ENCODE data around the gene DCP1A. TPM values are rescaled to one million over a fixed set of nuclear protein-coding genes. Genes with fewer than 3 reads are reported as not detected.

DCP1A gene
- total RNA-seq, 1 experiment from 2014 or later: 32.9 TPM

DNA sequence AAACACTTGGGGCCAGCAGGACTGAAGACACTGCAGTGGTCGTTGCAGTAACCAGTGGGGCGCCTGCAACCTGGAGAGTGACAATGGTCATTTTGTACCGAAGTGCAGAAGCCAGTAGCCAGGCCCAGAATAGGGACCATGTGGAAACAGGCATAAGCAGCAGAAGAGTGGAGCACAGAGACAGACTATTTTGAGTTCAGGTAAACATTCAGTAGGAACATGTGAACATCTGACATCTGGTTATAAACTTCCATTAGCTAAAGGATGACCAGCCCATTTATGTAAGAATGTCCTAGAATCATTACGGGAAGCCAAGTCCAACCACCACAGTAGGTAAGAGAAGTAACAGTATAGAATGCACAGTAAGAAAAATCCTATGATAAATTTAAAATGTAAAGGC lies 59.1 kb downstream of the DCP1A start:
- BruUV-seq (replicated peaks): no TSS peak
- Histone ChIP-seq H3K4me1 (no peaks in the 10 kb centered on the region), H3K27me3 (replicated peaks; ENCODE audit: control insufficient read depth, insufficient read depth, low read length) (no peaks in the 10 kb centered on the region), H3K9me3 (no peaks in the 10 kb centered on the region), H3K4me3 (ENCODE audit: low read depth, low read length) (no peak overlapping the region), H3K36me3 (ENCODE audit: control insufficient read depth, insufficient read depth, low read length) (peaks cover 2% of the 10 kb centered on the region; the same call in 1 of the 2 replicates)
- no peak overlapping the region for H3K27ac Mint-ChIP-seq (ENCODE audit: unreplicated experiment)
- H3K4me1 Mint-ChIP-seq (ENCODE audit: low read depth, unreplicated experiment): no peaks in the 10 kb centered on the region
- ChIA-PET POLR2A (no interaction called here), CTCF (no interaction called here)
- H3K4me3 Mint-ChIP-seq (ENCODE audit: unreplicated experiment): no peak overlapping the region
- H3K36me3 Mint-ChIP-seq (ENCODE audit: insufficient read depth, unreplicated experiment): peaks cover 38% of the 10 kb centered on the region
- no peaks in the 10 kb centered on the region for H3K9me3 Mint-ChIP-seq (ENCODE audit: unreplicated experiment)
- intact Hi-C loops (cut with micrococcal nuclease; ENCODE audit: unreplicated experiment): loop anchor here (5.0 kb wide), 1 partner anchor 66 kb away; no protein-coding TSS in a partner anchor
- TF ChIP-seq, protein P1, sequence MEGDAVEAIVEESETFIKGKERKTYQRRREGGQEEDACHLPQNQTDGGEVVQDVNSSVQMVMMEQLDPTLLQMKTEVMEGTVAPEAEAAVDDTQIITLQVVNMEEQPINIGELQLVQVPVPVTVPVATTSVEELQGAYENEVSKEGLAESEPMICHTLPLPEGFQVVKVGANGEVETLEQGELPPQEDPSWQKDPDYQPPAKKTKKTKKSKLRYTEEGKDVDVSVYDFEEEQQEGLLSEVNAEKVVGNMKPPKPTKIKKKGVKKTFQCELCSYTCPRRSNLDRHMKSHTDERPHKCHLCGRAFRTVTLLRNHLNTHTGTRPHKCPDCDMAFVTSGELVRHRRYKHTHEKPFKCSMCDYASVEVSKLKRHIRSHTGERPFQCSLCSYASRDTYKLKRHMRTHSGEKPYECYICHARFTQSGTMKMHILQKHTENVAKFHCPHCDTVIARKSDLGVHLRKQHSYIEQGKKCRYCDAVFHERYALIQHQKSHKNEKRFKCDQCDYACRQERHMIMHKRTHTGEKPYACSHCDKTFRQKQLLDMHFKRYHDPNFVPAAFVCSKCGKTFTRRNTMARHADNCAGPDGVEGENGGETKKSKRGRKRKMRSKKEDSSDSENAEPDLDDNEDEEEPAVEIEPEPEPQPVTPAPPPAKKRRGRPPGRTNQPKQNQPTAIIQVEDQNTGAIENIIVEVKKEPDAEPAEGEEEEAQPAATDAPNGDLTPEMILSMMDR (IDR thresholded peaks at IDR 0.05; ENCODE audit: insufficient read depth in 1 of 2, low read depth in 1 of 2, low read length in 1 of 2, severe bottlenecking in 1 of 2, unreplicated experiment in 1 of 2): no peak
- DNase-seq: no peak
- H3K27me3 Mint-ChIP-seq (ENCODE audit: insufficient read depth, unreplicated experiment): no peaks in the 10 kb centered on the region

DNA sequence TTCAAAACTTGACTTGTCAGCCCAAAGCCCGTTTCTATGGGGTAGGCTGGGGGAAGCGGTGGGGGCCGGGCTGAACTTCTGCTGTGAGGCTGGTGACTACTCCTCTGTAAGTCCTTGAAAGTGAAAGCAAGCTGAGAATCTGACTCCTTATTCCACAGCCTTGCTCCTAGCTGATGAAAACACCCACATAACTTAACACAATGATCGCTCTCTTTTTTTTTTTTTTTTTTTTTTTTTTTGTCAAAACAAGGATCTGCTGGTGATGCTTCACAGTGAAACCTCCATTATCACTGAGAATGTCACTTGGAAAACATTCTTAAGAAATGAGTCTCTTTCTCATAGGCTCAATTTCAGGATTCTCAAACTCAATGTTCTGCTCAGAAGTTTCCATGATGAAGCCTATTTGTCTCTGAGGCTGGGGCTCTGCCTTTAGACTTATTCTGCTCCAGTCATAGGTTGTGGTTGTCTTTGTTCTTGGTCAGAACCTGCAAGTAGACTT lies 60.2 kb downstream of the DCP1A start:
- no peaks in the 10 kb centered on the region for H3K9me3 ChIP-seq
- H3K36me3 ChIP-seq (ENCODE audit: control insufficient read depth, insufficient read depth, low read length): peaks cover 4% of the 10 kb centered on the region
- intact Hi-C loops (cut with micrococcal nuclease; ENCODE audit: unreplicated experiment): loop anchor here (5.0 kb wide), 1 partner anchor 65 kb away; no protein-coding TSS in a partner anchor
- DNase-seq: no peak
- Mint-ChIP-seq H3K9me3 (ENCODE audit: unreplicated experiment) (no peaks in the 10 kb centered on the region), H3K27me3 (ENCODE audit: insufficient read depth, unreplicated experiment) (no peaks in the 10 kb centered on the region), H3K36me3 (ENCODE audit: insufficient read depth, unreplicated experiment) (peaks cover 29% of the 10 kb centered on the region), H3K27ac (ENCODE audit: unreplicated experiment) (no peak overlapping the region), H3K4me3 (ENCODE audit: unreplicated experiment) (no peak overlapping the region), H3K4me1 (ENCODE audit: low read depth, unreplicated experiment) (no peaks in the 10 kb centered on the region)
- ChIA-PET CTCF (no interaction called here), POLR2A (no interaction called here)
- TF ChIP-seq, protein P1 (IDR thresholded peaks at IDR 0.05; ENCODE audit: insufficient read depth in 1 of 2, low read depth in 1 of 2, low read length in 1 of 2, severe bottlenecking in 1 of 2, unreplicated experiment in 1 of 2): no peak
- no peak overlapping the region for H3K4me3 ChIP-seq (ENCODE audit: low read depth, low read length)
- BruUV-seq (replicated peaks): no TSS peak
- no peaks in the 10 kb centered on the region for H3K4me1 ChIP-seq
- H3K27me3 ChIP-seq (replicated peaks; ENCODE audit: control insufficient read depth, insufficient read depth, low read length): no peaks in the 10 kb centered on the region

DNA sequence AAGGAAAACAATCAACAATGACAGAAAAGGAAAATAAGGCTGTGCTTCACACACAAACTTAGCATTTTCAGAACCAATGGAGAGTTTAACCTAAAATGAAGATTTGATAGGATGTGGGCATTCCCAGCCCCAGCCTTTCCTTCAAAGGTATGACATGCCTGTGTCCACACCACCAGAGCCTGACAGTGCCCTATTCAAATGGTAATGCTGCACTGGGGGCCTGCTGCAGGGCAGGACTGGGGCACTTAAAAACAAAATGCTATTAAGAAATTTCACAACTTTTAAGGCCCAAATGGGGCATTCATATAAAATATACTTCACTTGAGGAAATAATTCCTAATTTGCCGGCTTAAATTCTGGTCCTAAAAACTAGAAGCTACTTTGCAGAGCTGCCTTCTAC lies 60.6 kb downstream of the DCP1A start:
- no peaks in the 10 kb centered on the region for H3K4me1 ChIP-seq
- no TSS peak for BruUV-seq (replicated peaks)
- TF ChIP-seq, protein P1 (IDR thresholded peaks at IDR 0.05; ENCODE audit: insufficient read depth in 1 of 2, low read depth in 1 of 2, low read length in 1 of 2, severe bottlenecking in 1 of 2, unreplicated experiment in 1 of 2): no peak
- POLR2A ChIA-PET: no interaction called here
- H3K9me3 ChIP-seq: no peaks in the 10 kb centered on the region
- H3K4me3 ChIP-seq (ENCODE audit: low read depth, low read length): no peak overlapping the region
- no peak overlapping the region for H3K4me3 Mint-ChIP-seq (ENCODE audit: unreplicated experiment)
- no peak overlapping the region for H3K27ac Mint-ChIP-seq (ENCODE audit: unreplicated experiment)
- H3K9me3 Mint-ChIP-seq (ENCODE audit: unreplicated experiment): no peaks in the 10 kb centered on the region
- CTCF ChIA-PET: no interaction called here
- H3K27me3 Mint-ChIP-seq (ENCODE audit: insufficient read depth, unreplicated experiment): no peaks in the 10 kb centered on the region
- H3K36me3 Mint-ChIP-seq (ENCODE audit: insufficient read depth, unreplicated experiment): peaks cover 24% of the 10 kb centered on the region
- peaks cover 4% of the 10 kb centered on the region for H3K36me3 ChIP-seq (ENCODE audit: control insufficient read depth, insufficient read depth, low read length)
- no peak for DNase-seq
- H3K4me1 Mint-ChIP-seq (ENCODE audit: low read depth, unreplicated experiment): no peaks in the 10 kb centered on the region
- intact Hi-C loops (cut with micrococcal nuclease; ENCODE audit: unreplicated experiment): loop anchor here (5.0 kb wide), 1 partner anchor 64 kb away; no protein-coding TSS in a partner anchor
- no peaks in the 10 kb centered on the region for H3K27me3 ChIP-seq (replicated peaks; ENCODE audit: control insufficient read depth, insufficient read depth, low read length)
